Neural cell (in vitro differentiated cells): Measurements from ENCODE around the gene LCNL1.

Experiments
- EP300 ChIP-seq: fragments of 450-650 bp; conservative IDR thresholded peaks from 2 replicates; pipeline ENCODE4 v1.6.1; 2014; ENCODE audit warnings: antibody characterized with exemption, mild to moderate bottlenecking, moderate library complexity; ENCODE audit not compliant: poor library complexity, severe bottlenecking
- EZH2 ChIP-seq: fragments of 200-600, 300-800 bp; shearing (Covaris generic), sonication (generic); IDR thresholded peaks from 2 replicates; pipeline ENCODE4 v1.6.1; 2014; ENCODE audit warnings: antibody characterized with exemption, low read length, borderline replicate concordance, mild to moderate bottlenecking; ENCODE audit not compliant: insufficient read depth, poor library complexity, severe bottlenecking
- MXI1 ChIP-seq: fragments of 450-650 bp; conservative IDR thresholded peaks from 2 replicates; pipeline ENCODE4 v1.6.1; 2014; ENCODE audit warnings: antibody characterized with exemption, mild to moderate bottlenecking; ENCODE audit not compliant: poor library complexity, severe bottlenecking
- POLR2AphosphoS5 ChIP-seq: IDR thresholded peaks from 2 replicates; pipeline ENCODE4 v1.6.1; 2012
- RAD21 ChIP-seq: fragments of 450-650 bp; conservative IDR thresholded peaks from 2 replicates; pipeline ENCODE4 v1.6.1; 2014; ENCODE audit warnings: antibody characterized with exemption, mild to moderate bottlenecking, moderate library complexity
- SMC3 ChIP-seq: fragments of 450-650 bp; conservative IDR thresholded peaks from 2 replicates; pipeline ENCODE4 v1.6.1; 2014; ENCODE audit warnings: antibody characterized with exemption, mild to moderate bottlenecking, moderate library complexity; ENCODE audit not compliant: poor library complexity
- TAF1 ChIP-seq: IDR thresholded peaks from 2 replicates; pipeline ENCODE4 v1.6.1; 2012; ENCODE audit warnings: low read depth
- TF ChIP-seq, protein P1 (sequence below): fragments of 450-650 bp; IDR thresholded peaks from 2 replicates; pipeline ENCODE4 v1.5.1; 2014; ENCODE audit warnings: antibody characterized with exemption, mild to moderate bottlenecking, moderate library complexity; ENCODE audit not compliant: poor library complexity, severe bottlenecking

DNA sequence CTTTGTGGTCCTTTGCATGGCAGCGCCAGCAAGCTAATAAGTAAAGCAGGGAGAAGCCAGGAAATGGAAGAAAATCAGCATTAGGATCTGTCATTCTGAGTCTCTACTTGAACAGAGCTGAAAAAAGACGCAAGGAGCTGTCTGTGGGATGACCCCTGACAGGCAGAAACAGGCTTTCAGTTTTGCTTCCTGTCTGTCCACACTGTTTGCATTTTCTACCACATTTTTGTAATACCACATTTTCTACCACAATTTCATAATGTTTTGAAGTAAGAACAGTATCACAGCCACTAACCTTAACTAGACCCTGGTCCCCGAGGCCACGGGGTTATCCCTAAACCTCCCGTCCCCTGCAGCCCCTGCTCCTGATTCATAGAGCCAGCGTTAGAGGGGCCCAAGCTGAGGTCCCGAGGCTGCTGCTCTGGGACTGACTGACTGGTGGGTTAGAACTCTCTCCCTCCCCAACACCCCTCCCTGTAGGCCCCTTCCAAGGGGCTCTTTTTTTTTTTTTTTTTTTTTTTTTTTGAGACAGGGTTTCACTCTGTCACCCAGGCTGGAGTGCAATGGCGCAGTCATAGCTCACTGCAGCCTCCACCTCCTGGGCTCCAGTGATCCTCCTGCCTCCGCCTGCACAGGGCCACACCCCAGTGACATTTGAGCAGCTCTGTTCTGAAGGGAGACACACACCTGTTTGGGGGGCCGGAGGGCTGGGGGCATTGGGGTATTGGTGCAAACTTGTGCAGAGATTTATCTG, 17.6 kb downstream of the LCNL1 start:
- TF ChIP-seq RAD21 (no peak), EZH2 (no peak), EP300 (no peak), POLR2AphosphoS5 (no peak), SMC3 (no peak), MXI1 (no peak), TAF1 (no peak)
- TF ChIP-seq, protein P1, sequence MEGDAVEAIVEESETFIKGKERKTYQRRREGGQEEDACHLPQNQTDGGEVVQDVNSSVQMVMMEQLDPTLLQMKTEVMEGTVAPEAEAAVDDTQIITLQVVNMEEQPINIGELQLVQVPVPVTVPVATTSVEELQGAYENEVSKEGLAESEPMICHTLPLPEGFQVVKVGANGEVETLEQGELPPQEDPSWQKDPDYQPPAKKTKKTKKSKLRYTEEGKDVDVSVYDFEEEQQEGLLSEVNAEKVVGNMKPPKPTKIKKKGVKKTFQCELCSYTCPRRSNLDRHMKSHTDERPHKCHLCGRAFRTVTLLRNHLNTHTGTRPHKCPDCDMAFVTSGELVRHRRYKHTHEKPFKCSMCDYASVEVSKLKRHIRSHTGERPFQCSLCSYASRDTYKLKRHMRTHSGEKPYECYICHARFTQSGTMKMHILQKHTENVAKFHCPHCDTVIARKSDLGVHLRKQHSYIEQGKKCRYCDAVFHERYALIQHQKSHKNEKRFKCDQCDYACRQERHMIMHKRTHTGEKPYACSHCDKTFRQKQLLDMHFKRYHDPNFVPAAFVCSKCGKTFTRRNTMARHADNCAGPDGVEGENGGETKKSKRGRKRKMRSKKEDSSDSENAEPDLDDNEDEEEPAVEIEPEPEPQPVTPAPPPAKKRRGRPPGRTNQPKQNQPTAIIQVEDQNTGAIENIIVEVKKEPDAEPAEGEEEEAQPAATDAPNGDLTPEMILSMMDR = no peak
